Frontal cortex (tissue), 4 donors: ENCODE results near the gene CEMP1. TPM values are rescaled to one million over a fixed set of nuclear protein-coding genes. Genes with fewer than 3 reads are reported as not detected.
A peak's percentile ranks its signal among the peaks of the same experiment; 100 is the strongest.

Source experiments
- DNase-seq, 2 donors: peaks; one replicate each; pipeline ENCODE4 v3.0.0; 2012; ENCODE audit warnings: low spot score in 2 of 2
- FAIRE-seq: peaks from 2 replicates; lab custom pipeline; 2012; peaks lifted over from hg19 to GRCh38; lab: Jason Lieb, UNC
- small RNA-seq: library from RNA; depleted of rRNA; stranded (forward); fragments of <200 nt; gene quantifications from one replicate; pipeline ENCODE3, GENCODE V24; 2014
- total RNA-seq: library from RNA; depleted of rRNA; stranded (reverse); fragments of >200 nt; gene quantifications from one replicate; pipeline ENCODE4 v1.2.3, GENCODE V29; 2014
- donor health status: control.
- donor health status: control.
- donor health status: control.

Gene CEMP1
- total RNA-seq, 1 donor from 2014 or later: 0.41 TPM

- DNase-seq (no peak), FAIRE-seq (no peak)
These were observed 40.8 kb downstream of the CEMP1 start for GRCh38 chr16:2490190-2491105.

- FAIRE-seq (no peak), DNase-seq (no peak)
These were observed 41.6 kb downstream of the CEMP1 start for GRCh38 chr16:2489581-2489980.

GRCh38 chr16:2487903-2488531 is 43.2 kb downstream of the CEMP1 start:
- no peak for FAIRE-seq
- DNase-seq: no peak

GRCh38 chr16:2487517-2487842 is 43.7 kb downstream of the CEMP1 start:
- FAIRE-seq (no peak), DNase-seq (no peak)

- FAIRE-seq: no peak
- peak; percentile 70 to 79 for DNase-seq
These were observed 44.3 kb downstream of the CEMP1 start for GRCh38 chr16:2486645-2487516.

DNA sequence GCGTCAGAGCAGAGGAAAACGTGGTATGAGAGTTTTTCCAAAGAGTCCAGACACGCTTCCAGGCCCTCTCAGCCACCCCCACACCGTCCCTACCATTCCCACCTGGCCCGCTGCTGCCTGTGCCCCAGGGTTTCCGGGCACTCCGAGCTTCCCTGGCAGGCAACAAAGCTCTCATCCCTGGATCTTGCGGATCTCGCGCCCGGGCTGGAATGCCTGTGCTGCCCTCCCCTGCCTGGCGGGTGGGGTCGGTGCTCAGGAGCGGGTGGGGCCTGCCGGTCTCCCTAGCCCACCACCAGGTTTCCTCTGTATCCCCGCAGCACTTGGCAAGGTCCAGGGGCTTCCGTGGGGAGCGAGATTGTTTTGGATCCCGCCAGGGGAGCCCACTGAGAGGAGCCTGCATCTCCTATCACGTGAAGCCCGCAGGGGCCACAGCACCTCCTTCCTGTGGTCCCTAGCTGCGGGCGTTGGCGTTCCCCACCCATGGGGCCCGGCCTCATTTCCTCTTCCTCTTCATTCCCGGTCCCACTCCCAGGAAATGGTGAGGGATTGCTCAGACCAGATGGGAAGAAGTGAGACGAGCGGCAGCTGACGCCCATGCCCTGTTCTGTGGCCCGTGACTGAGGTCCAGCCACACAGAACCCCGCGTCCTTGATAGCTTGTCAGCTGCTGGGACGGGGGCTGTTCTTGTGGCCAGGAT is 45.2 kb downstream of the CEMP1 start:
- FAIRE-seq (no peak), DNase-seq (no peak)

DNA sequence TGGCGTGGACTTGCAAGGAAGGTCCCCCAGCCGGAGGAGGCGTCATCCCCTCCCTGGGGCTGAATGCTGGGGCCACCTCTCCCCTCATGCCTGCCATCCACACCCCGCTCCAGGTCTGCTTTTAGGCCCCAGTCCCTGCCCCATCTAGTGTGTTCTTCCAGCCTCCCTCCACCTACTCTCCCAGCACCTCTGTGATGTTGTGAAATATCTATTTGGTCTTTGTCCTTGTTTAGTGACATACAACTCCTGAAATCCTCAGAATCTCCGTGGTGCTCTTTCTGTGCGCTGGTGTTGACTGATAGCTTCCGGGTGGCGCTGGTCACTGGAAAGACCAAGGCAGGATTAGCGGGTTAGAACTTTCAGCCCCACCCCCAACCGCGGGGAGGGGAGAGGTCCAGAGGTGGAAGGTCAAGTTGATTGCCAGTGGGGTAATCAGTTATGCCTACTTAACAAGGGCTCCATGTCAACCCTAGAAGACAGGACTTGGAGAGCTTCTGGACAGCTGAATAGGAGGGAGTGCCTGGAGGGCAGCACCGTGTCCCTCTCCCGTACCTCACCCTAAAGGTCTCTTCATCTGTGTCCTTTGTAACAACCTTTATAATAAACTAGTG is 46.2 kb downstream of the CEMP1 start:
- no peak for FAIRE-seq
- DNase-seq: no peak

DNA sequence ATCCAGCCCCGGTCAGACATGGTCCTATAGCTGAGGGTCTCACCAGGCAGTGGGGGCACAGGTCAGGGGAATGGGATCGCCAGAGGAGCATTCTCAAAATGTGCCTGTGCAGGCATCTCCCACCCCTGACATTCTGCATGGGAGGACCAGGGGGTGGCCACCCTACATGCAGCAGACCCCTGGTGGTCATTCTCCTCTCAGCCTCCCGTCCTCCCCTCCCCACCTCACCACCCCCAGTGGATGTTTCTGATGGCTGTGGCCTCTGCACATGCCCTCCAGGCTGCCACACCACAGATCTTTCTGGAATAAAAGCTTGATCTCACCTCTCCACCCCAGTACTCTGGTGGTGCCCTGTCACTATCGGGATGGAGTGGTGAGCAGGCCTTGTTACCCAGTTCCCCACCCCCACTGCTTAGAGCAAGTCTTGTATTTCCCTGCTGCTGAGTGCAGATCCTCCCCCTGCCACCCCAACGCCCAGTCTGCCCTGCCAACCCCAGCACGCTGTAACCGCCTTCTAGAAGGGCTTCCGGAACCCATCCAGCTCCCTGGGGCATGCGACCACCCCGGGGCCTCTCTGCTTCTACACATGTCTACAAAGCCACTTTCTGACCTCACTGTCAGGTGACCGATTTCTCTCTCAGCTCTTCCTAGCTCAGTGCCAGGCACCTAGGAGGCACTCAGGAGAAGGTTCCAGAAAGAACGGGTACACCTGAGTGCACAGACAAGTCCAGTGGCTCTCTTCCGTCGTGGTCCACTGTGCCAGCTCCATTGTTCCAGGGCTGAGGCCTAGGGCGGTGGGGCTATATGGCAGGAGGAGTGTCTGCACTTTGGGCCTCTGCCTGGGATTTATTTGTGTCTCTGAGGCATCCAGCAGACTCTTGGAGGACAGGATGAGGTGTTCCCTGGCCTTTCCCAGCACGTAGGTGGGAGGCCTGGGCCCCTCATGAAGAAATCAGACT is 47.0 kb downstream of the CEMP1 start:
- FAIRE-seq: no peak
- DNase-seq: no peak

GRCh38 chr16:2482708-2483534 is 48.3 kb downstream of the CEMP1 start:
- FAIRE-seq: no peak
- peak; percentile 66 to 68 for DNase-seq

DNA sequence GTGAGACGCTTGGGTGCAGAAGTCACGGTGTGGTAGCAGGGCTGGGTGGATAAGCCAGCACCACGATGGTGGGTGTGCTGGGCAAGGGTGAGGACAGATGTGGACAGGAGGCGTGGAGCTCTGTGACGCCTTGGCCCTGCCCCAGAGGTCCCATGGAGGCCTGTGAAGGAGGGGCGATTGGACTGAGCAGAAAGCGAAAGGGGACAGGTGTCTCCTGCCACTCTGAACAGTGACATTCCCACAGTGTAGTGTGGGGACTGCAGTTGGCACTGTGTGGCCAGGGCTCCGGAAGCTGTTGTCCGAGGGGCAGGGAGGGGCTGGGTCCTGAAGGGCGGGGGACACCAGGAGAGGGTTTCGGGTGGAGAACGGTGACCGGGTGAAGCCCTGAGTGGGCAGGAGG is 49.0 kb downstream of the CEMP1 start:
- DNase-seq (no peak), FAIRE-seq (no peak)

- FAIRE-seq: no peak
These were observed 49.5 kb downstream of the CEMP1 start for GRCh38 chr16:2481676-2482075.

DNA sequence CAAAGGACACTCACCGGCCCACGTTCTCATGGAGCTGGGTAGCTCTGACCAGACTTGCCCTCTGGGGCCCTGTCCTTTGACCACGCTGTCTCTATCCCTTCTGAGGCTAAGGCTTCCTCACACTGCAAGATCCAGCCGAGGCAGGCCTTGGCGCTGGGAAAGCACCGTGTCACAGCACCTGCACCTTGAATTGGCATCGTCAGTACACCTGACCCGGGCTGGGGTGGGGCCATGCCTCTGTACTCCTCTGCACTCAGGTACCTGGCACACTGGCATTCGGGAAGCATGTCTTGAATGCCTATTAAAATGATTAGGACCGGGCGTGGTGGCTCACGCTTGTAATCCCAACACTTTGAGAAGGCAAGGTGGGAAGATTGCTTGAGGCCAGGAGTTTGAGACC is 50.3 kb downstream of the CEMP1 start:
- FAIRE-seq (no peak), DNase-seq (no peak)

More at GRCh38 chr16:2481676-2482075, 49.5 kb downstream of the CEMP1 start:
- no peak for DNase-seq

Small RNAs within 50 kb of the gene (small RNA-seq; reads per million reads assigned to genes)
- not detected for gene AC093525.1
- gene MIR3178: 0.23 reads per million

Other genes starting within 250 kb of the CEMP1 start
- gene ABCA3, start 190.7 kb downstream of the CEMP1 start, total RNA-seq: 36.3 TPM
- gene CCNF, start 102.0 kb downstream of the CEMP1 start, total RNA-seq: 12.6 TPM
- gene TEDC2, start 71.3 kb downstream of the CEMP1 start, total RNA-seq: 7.7 TPM
- gene NTN3, start 60.1 kb downstream of the CEMP1 start, total RNA-seq: 3.3 TPM
- gene TBC1D24, start 56.3 kb downstream of the CEMP1 start, total RNA-seq: 24.5 TPM
- gene ATP6V0C, start 17.5 kb downstream of the CEMP1 start, total RNA-seq: 10.6 TPM
- gene AMDHD2, start 11.0 kb downstream of the CEMP1 start, total RNA-seq: 11.4 TPM
- 28.5 TPM for gene PDPK1, start 6.6 kb upstream of the CEMP1 start, total RNA-seq
- 21.2 TPM for gene KCTD5, start 151.1 kb upstream of the CEMP1 start, total RNA-seq
- 1.6 TPM for gene PRSS27, start 188.8 kb upstream of the CEMP1 start, total RNA-seq
- 40.8 TPM for gene SRRM2, start 221.2 kb upstream of the CEMP1 start, total RNA-seq
- 128 TPM for gene ELOB, start 245.9 kb upstream of the CEMP1 start, total RNA-seq